GM12864 (cell line): ENCODE data around the gene TUBB3.
A peak's percentile ranks its signal among the peaks of the same experiment; 100 is the strongest.

Source experiments
- DNase-seq: peaks from one replicate; pipeline ENCODE4 v3.0.0-alpha.2; 2011; ENCODE audit warnings: low read depth
- H3K4me3 ChIP-seq: 2 replicates; pipeline ENCODE4 v1.5.1; 2011; ENCODE audit warnings: mild to moderate bottlenecking, low read depth, low read length, control low read depth
- CTCF ChIP-seq: IDR thresholded peaks from 2 replicates; pipeline ENCODE4 v1.5.1; 2011; ENCODE audit warnings: low read depth, mild to moderate bottlenecking, moderate library complexity, low read length, control low read depth, inconsistent platforms; ENCODE audit errors: missing control alignments

The TUBB3 gene

GRCh38 chr16:89915303-89916232 is 7.6 kb upstream of the TUBB3 start:
- no peak for DNase-seq
- no peak for TF ChIP-seq CTCF
- no peak overlapping the region for H3K4me3 ChIP-seq

- no peak for TF ChIP-seq CTCF
- H3K4me3 ChIP-seq: peak overlapping the region; percentile 33
- DNase-seq: peak; percentile 52
Measured at GRCh38 chr16:89917773-89918452, 5.2 kb upstream of the TUBB3 start.

- H3K4me3 ChIP-seq: peak within 1 kb of the TSS; percentile 33
- peak; percentile 58 for TF ChIP-seq CTCF
- DNase-seq: no peak
Measured at GRCh38 chr16:89918453-89919347, 4.4 kb upstream of the TUBB3 start, which contains the start of gene MC1R. Gene MC1R (plus strand): TSS chr16:89918862. CDS start chr16:89919259, 397 bp downstream.

- no peak for DNase-seq
- no peak for TF ChIP-seq CTCF
- no peak overlapping the region for H3K4me3 ChIP-seq
Measured at GRCh38 chr16:89919535-89920406, 3.4 kb upstream of the TUBB3 start.

GRCh38 chr16:89920723-89921122 is 2.4 kb upstream of the TUBB3 start:
- no peak overlapping the region for H3K4me3 ChIP-seq
- no peak for TF ChIP-seq CTCF
- no peak for DNase-seq
